Hepatocyte (in vitro differentiated cells): ENCODE measurements around the gene GOLT1A.
"Not testable (repeated sequence)": the region's sequence is repeated elsewhere in the genome, so short reads cannot be mapped to it uniquely, and the experiment has no call there.

Experiments
- CTCF ChIP-seq: fragments of 200-600 bp; sonication (generic); IDR thresholded peaks from 2 replicates; pipeline ENCODE4 v1.5.1; 2016; ENCODE audit warnings: antibody characterized with exemption, mild to moderate bottlenecking; ENCODE audit not compliant: poor library complexity
- EZH2 ChIP-seq: fragments of 200-600 bp; sonication (generic); IDR thresholded peaks from 2 replicates; pipeline ENCODE4 v1.6.1; 2016; ENCODE audit warnings: antibody characterized with exemption, mild to moderate bottlenecking, borderline replicate concordance
- EZH2phosphoT487 ChIP-seq: fragments of 200-600 bp; sonication (generic); IDR thresholded peaks from one replicate; pipeline ENCODE4 v1.6.1; 2018; ENCODE audit warnings: antibody characterized with exemption, mild to moderate bottlenecking, low read depth, moderate library complexity; ENCODE audit not compliant: unreplicated experiment, severe bottlenecking

- not testable (repeated sequence) for TF ChIP-seq CTCF, EZH2, EZH2phosphoT487
Measured at GRCh38 chr1:204239401-204239800, 25.6 kb upstream of the GOLT1A start.
